HTERT RPE-1 (cell line): ENCODE data around the gene LRAT.
"Not testable (repeated sequence)": the region's sequence is repeated elsewhere in the genome, so short reads cannot be mapped to it uniquely, and the experiment has no call there.

Source experiments
- in situ Hi-C: fragments of 300-500 bp; cut with MboI; formaldehyde crosslinking; loops from 4 replicates; pipeline ENCODE4 v1.14.3; 2020; ENCODE audit warnings: low sequenced_read_pairs

LRAT gene

GRCh38 chr4:154743683-154744340 is at the start of gene LRAT:
TSS of gene LRAT (plus strand) at chr4:154744000. CDS start at chr4:154744327, 327 bp downstream.
- in situ Hi-C loops = no loop called here

DNA sequence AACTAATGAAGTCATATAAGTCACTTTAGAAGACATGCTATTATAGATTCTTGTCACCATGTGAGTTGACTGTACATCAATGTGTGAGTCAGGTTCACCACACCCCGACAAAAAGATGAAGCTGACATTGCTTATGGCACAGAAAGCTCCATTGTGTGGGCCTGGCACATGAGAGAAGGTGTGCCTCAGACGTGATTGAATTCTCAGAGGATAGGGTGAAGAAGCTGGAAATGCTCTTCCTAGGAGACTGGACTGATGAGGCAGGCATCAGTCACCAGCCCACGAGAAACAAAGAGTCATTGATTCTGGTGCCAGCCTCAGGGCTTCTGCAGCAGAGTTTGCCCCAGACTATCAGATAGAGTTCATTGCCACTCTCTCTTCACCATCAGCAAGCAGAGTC is 35.9 kb upstream of the LRAT start:
- in situ Hi-C loops = no loop called here

DNA sequence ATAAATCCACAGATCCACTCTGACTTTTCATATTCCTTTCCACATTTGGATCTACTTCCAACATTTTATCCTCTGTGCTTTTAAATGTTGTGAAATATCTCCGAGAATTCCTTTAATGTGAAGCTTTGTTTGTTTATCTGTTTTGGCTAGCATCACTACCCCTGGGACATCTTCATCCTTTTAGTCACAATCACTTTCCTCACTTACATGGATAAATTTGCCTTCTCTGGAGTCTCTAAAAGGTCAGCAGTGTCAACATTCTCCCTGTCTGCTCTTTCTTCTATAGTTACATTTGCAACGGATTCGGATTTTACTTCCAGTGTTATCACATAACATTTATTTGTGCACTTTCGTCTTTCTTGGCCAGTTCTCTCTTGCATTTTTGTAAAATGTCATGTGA is 34.2 kb upstream of the LRAT start:
- in situ Hi-C loops = no loop called here

- in situ Hi-C loops = no loop called here
Measured at GRCh38 chr4:154711522-154711921, 32.3 kb upstream of the LRAT start.

GRCh38 chr4:154714339-154715040 is 29.3 kb upstream of the LRAT start:
- in situ Hi-C loops = no loop called here

DNA sequence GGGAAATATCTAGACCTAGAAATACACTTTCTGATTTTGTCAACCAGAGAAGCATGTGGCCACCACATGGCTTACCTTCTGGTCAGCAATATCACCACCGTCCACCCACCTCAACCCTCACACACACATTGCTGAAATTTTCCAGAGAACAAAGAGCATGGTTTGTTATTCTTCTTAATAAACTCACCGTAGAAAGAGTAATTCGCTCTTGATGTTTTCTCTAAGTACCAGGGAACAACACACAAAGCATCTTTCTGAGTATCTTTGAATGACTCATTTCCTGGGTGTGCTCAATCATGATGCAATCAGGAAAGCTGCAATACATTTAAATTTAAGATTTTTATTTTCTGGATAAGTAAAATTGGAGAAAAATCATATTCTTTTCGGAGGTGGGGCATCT is 24.7 kb upstream of the LRAT start:
- in situ Hi-C loops = no loop called here

- in situ Hi-C loops = no loop called here
Measured at GRCh38 chr4:154720123-154720522, 23.7 kb upstream of the LRAT start.

DNA sequence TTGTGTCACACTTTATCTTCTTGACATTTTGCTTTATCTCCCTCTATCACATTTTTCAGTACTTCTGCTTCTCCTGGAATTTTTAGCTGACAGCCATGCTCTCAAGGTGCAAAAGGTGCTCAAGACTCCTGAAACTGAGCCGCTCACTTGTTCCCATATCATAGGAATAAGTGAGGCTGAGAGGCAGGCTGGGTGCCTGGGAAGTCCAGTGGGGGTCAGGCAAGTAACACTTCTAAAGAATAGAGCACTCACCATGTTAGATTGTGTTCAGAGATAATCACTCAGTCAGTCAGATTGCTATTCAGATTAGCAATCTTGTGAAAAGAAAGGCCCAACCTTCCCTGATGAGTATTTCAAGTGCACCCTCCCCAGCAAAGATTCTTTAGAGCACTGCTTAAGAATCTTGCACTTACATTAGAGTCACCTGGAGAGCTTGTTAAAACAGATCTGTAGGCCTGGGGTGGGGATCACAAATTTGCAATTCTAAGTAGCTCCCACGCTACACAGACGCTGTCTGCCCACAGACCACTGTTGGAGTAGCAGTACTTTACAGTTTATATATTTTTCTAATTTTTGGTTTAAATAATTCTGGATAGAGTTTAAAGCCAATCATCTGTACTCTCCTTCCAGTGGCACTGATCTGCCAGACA is 23.1 kb upstream of the LRAT start:
- in situ Hi-C loops = no loop called here

GRCh38 chr4:154722262-154722661 is 21.5 kb upstream of the LRAT start:
- in situ Hi-C loops = no loop called here

DNA sequence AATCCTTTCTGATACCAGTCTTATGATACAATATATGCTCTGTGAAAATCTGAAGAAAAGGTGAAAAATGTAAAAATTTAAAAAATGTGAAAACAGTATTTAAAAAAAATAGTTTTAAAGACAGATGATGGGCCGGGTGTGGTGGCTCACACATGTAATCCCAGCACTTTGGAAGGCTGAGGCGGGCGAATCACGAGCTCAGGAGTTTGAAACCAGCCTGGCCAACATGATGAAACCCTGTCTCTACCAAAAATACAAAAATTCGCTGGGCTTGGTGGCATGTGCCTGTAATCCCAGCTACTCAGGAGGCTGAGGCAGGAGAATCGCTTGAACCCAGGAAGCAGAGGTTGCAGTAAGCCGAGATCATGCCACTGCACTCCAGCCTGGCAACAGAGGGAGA is 20.2 kb upstream of the LRAT start:
- in situ Hi-C loops = not testable (repeated sequence)

DNA sequence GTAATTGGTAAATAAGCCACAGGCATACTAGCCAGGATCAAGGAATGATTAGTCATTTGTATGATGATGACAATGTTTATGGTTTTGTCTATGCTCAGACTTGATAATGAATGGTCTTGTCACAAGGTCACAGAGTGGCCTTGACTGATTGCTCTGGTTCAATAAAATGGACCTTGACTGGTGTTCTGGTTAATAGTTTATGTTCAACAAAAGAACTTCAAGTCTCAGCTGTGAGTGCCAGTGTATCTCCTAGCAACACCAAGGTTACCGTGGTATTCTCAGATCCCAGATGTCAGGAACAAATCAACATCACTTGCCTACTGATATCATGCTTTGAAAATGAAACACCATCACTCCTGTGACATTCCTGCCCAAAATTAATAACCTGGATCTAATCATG is 16.3 kb upstream of the LRAT start:
- in situ Hi-C loops = no loop called here

DNA sequence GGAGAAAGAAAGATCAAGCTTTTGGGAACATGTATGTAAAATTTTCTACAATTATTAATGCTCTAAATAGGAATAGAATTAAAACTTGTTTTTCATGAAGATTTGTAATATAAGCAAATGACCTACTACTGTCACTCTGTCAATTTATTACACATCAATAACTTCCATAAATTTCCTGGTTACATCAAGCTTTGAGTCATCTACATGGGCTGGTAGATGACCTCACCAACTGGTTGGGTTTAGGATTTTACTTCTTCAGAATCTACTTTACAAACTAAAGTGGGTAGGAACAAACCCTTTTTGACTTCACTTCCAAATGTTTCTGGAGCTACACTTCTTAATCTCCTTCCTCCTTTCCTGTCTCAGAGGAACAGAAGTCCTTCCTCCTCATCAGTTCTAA is 12.0 kb upstream of the LRAT start:
- in situ Hi-C loops = no loop called here

GRCh38 chr4:154732669-154733068 is 11.1 kb upstream of the LRAT start:
- in situ Hi-C loops = no loop called here

GRCh38 chr4:154736770-154737169 is 7.0 kb upstream of the LRAT start:
- in situ Hi-C loops = no loop called here

DNA sequence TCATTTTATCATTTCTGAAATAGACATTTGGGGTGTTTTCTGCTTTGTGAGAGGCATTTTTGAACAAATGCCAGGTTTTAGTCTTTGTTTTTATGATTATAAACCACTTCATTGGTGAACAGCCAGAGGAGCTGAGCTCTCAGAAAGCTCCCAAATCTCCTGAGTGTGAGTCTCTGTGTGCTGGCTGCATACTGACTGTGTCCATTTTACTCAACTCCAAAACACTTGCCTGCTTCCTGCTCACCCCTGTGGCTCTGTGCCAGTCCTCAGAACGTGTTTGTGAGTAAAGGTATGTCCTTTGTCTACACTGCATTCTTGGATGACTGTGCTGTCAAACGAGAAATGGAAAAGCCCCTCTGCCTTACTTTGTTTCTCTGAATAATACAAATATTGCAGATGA is 5.4 kb upstream of the LRAT start:
- in situ Hi-C loops = no loop called here

GRCh38 chr4:154739111-154739510 is 4.7 kb upstream of the LRAT start:
- in situ Hi-C loops = no loop called here

DNA sequence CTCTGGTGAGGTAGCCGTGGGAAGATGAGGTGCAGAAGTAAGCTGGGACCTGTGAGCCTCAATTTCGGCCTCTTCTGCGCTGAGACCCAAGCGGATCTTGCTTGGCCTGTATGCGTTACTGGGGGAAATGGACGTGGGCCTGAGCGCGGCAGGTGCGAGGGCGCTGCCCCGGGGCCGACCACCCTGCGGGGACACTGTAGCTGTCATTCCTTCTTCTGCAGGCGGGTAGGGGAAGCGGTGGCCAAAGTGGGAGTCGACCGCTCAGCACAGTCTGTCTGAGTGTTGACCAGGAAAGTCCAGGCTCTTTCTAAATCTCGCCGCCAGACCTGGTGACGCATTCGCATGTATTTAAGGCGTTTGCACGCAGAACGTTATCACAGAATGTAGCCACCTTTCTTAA is 3.3 kb upstream of the LRAT start:
- in situ Hi-C loops = no loop called here

DNA sequence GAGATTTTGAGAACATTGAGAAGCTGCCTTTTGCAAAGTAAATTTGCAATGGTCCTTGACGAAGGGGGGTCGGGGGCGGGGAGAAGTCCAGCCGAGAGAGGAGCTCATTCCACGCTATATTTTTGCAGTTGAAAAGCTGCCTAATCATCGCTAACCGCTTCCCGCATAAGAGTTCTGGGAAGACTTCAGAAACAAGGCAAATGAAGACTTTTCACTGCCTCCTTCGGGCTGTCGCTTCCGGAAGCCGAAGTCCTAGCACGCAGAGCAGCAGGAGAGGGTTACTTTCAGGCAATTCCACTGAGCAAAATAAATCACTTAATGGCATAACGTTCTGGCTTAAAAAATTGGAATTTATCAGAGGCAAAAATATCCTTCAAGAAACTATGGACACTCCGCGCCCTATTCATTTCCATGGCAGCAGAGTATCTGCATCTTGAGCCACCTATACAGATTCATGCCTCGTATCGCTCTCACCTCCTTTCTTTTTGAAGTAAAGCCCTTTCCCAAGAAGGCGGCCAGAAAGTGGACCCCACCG is 2.6 kb upstream of the LRAT start:
- in situ Hi-C loops = no loop called here

- in situ Hi-C loops = no loop called here
Measured at GRCh38 chr4:154741922-154742850, 1.6 kb upstream of the LRAT start.

DNA sequence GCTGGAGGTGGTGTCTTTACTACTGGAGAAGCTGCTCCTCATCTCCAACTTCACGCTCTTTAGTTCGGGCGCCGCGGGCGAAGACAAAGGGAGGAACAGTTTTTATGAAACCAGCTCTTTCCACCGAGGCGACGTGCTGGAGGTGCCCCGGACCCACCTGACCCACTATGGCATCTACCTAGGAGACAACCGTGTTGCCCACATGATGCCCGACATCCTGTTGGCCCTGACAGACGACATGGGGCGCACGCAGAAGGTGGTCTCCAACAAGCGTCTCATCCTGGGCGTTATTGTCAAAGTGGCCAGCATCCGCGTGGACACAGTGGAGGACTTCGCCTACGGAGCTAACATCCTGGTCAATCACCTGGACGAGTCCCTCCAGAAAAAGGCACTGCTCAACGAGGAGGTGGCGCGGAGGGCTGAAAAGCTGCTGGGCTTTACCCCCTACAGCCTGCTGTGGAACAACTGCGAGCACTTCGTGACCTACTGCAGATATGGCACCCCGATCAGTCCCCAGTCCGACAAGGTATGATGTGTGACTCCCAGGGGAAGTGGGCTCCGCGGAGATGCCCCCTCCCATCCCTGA is 634 bp downstream of the LRAT start:
- in situ Hi-C loops = no loop called here

GRCh38 chr4:154757713-154758112 is 13.9 kb downstream of the LRAT start:
- in situ Hi-C loops = no loop called here
